ENCODE measurements around the gene ATP11A.

The ATP11A gene

GRCh38 chr13:112652512-112653070 is 37.2 kb upstream of the ATP11A start:
- Histone ChIP-seq H3K9ac (ENCODE audit: low read length) (no peak overlapping the region), H3K9me3 (ENCODE audit: control insufficient read depth, low read depth, low read length) (no peaks in the 10 kb centered on the region), H3K27me3 (ENCODE audit: control insufficient read depth, insufficient read depth, low read length) (no peaks in the 10 kb centered on the region)

GRCh38 chr13:112653071-112653470 is 36.8 kb upstream of the ATP11A start:
- Histone ChIP-seq H3K27me3 (ENCODE audit: control insufficient read depth, insufficient read depth, low read length) (no peaks in the 10 kb centered on the region), H3K9ac (ENCODE audit: low read length) (no peak overlapping the region), H3K9me3 (ENCODE audit: control insufficient read depth, low read depth, low read length) (no peaks in the 10 kb centered on the region), H3K4me3 (ENCODE audit: low read length) (no peak overlapping the region), H3K4me1 (ENCODE audit: control insufficient read depth, low read depth, low read length) (peaks cover 3% of the 10 kb centered on the region), H3K27ac (ENCODE audit: low read length) (no peak overlapping the region), H3K36me3 (ENCODE audit: control insufficient read depth, low read depth, low read length) (no peaks in the 10 kb centered on the region)

More at GRCh38 chr13:112652512-112653070, 37.2 kb upstream of the ATP11A start:
- no peaks in the 10 kb centered on the region for H3K36me3 ChIP-seq (ENCODE audit: control insufficient read depth, low read depth, low read length)
- H3K27ac ChIP-seq (ENCODE audit: low read length) = no peak overlapping the region
- H3K4me1 ChIP-seq (ENCODE audit: control insufficient read depth, low read depth, low read length) = peaks cover 5% of the 10 kb centered on the region
- H3K4me3 ChIP-seq (ENCODE audit: low read length) = no peak overlapping the region

GRCh38 chr13:112655913-112656312 is 33.9 kb upstream of the ATP11A start:
- H3K27ac ChIP-seq (ENCODE audit: low read length) = no peak overlapping the region
- no peaks in the 10 kb centered on the region for H3K9me3 ChIP-seq (ENCODE audit: control insufficient read depth, low read depth, low read length)
- H3K27me3 ChIP-seq (ENCODE audit: control insufficient read depth, insufficient read depth, low read length) = no peaks in the 10 kb centered on the region
- H3K36me3 ChIP-seq (ENCODE audit: control insufficient read depth, low read depth, low read length) = no peaks in the 10 kb centered on the region
- H3K9ac ChIP-seq (ENCODE audit: low read length) = no peak overlapping the region
- H3K4me1 ChIP-seq (ENCODE audit: control insufficient read depth, low read depth, low read length) = no peaks in the 10 kb centered on the region
- no peak overlapping the region for H3K4me3 ChIP-seq (ENCODE audit: low read length)

GRCh38 chr13:112657850-112658445 is 31.9 kb upstream of the ATP11A start:
- no peak overlapping the region for H3K9ac ChIP-seq (ENCODE audit: low read length)
- no peaks in the 10 kb centered on the region for H3K9me3 ChIP-seq (ENCODE audit: control insufficient read depth, low read depth, low read length)
- no peak overlapping the region for H3K4me3 ChIP-seq (ENCODE audit: low read length)
- H3K4me1 ChIP-seq (ENCODE audit: control insufficient read depth, low read depth, low read length) = no peaks in the 10 kb centered on the region
- H3K27ac ChIP-seq (ENCODE audit: low read length) = no peak overlapping the region
- no peaks in the 10 kb centered on the region for H3K27me3 ChIP-seq (ENCODE audit: control insufficient read depth, insufficient read depth, low read length)
- no peaks in the 10 kb centered on the region for H3K36me3 ChIP-seq (ENCODE audit: control insufficient read depth, low read depth, low read length)

GRCh38 chr13:112658808-112659207 is 31.0 kb upstream of the ATP11A start:
- H3K4me1 ChIP-seq (ENCODE audit: control insufficient read depth, low read depth, low read length) = no peaks in the 10 kb centered on the region
- H3K9ac ChIP-seq (ENCODE audit: low read length) = no peak overlapping the region
- no peaks in the 10 kb centered on the region for H3K9me3 ChIP-seq (ENCODE audit: control insufficient read depth, low read depth, low read length)
- H3K36me3 ChIP-seq (ENCODE audit: control insufficient read depth, low read depth, low read length) = no peaks in the 10 kb centered on the region
- no peak overlapping the region for H3K27ac ChIP-seq (ENCODE audit: low read length)
- no peaks in the 10 kb centered on the region for H3K27me3 ChIP-seq (ENCODE audit: control insufficient read depth, insufficient read depth, low read length)
- no peak overlapping the region for H3K4me3 ChIP-seq (ENCODE audit: low read length)

- Histone ChIP-seq H3K4me1 (ENCODE audit: control insufficient read depth, low read depth, low read length) (no peaks in the 10 kb centered on the region), H3K27ac (ENCODE audit: low read length) (no peak overlapping the region), H3K9ac (ENCODE audit: low read length) (no peak overlapping the region), H3K9me3 (ENCODE audit: control insufficient read depth, low read depth, low read length) (no peaks in the 10 kb centered on the region), H3K4me3 (ENCODE audit: low read length) (no peak overlapping the region), H3K36me3 (ENCODE audit: control insufficient read depth, low read depth, low read length) (no peaks in the 10 kb centered on the region), H3K27me3 (ENCODE audit: control insufficient read depth, insufficient read depth, low read length) (no peaks in the 10 kb centered on the region)
Observed at GRCh38 chr13:112661291-112661690, 28.5 kb upstream of the ATP11A start.

GRCh38 chr13:112664501-112665203 is 25.2 kb upstream of the ATP11A start:
- H3K27ac ChIP-seq (ENCODE audit: low read length) = no peak overlapping the region
- H3K36me3 ChIP-seq (ENCODE audit: control insufficient read depth, low read depth, low read length) = no peaks in the 10 kb centered on the region
- H3K9ac ChIP-seq (ENCODE audit: low read length) = no peak overlapping the region
- H3K4me1 ChIP-seq (ENCODE audit: control insufficient read depth, low read depth, low read length) = no peaks in the 10 kb centered on the region
- H3K9me3 ChIP-seq (ENCODE audit: control insufficient read depth, low read depth, low read length) = no peaks in the 10 kb centered on the region
- H3K4me3 ChIP-seq (ENCODE audit: low read length) = no peak overlapping the region
- H3K27me3 ChIP-seq (ENCODE audit: control insufficient read depth, insufficient read depth, low read length) = no peaks in the 10 kb centered on the region

GRCh38 chr13:112668924-112669323 is 20.9 kb upstream of the ATP11A start:
- no peak overlapping the region for H3K9ac ChIP-seq (ENCODE audit: low read length)
- H3K27ac ChIP-seq (ENCODE audit: low read length) = no peak overlapping the region
- H3K9me3 ChIP-seq (ENCODE audit: control insufficient read depth, low read depth, low read length) = no peaks in the 10 kb centered on the region
- H3K4me1 ChIP-seq (ENCODE audit: control insufficient read depth, low read depth, low read length) = no peaks in the 10 kb centered on the region
- no peaks in the 10 kb centered on the region for H3K36me3 ChIP-seq (ENCODE audit: control insufficient read depth, low read depth, low read length)
- no peaks in the 10 kb centered on the region for H3K27me3 ChIP-seq (ENCODE audit: control insufficient read depth, insufficient read depth, low read length)
- no peak overlapping the region for H3K4me3 ChIP-seq (ENCODE audit: low read length)

- H3K27me3 ChIP-seq (ENCODE audit: control insufficient read depth, insufficient read depth, low read length) = no peaks in the 10 kb centered on the region
- no peaks in the 10 kb centered on the region for H3K9me3 ChIP-seq (ENCODE audit: control insufficient read depth, low read depth, low read length)
- no peaks in the 10 kb centered on the region for H3K36me3 ChIP-seq (ENCODE audit: control insufficient read depth, low read depth, low read length)
- no peak overlapping the region for H3K9ac ChIP-seq (ENCODE audit: low read length)
- no peak overlapping the region for H3K27ac ChIP-seq (ENCODE audit: low read length)
- no peak overlapping the region for H3K4me3 ChIP-seq (ENCODE audit: low read length)
- no peaks in the 10 kb centered on the region for H3K4me1 ChIP-seq (ENCODE audit: control insufficient read depth, low read depth, low read length)
Observed at GRCh38 chr13:112669881-112670499, 19.8 kb upstream of the ATP11A start.

- Histone ChIP-seq H3K36me3 (ENCODE audit: control insufficient read depth, low read depth, low read length) (no peaks in the 10 kb centered on the region), H3K9ac (ENCODE audit: low read length) (no peak overlapping the region), H3K4me3 (ENCODE audit: low read length) (no peak overlapping the region), H3K27ac (ENCODE audit: low read length) (no peak overlapping the region), H3K27me3 (ENCODE audit: control insufficient read depth, insufficient read depth, low read length) (no peaks in the 10 kb centered on the region), H3K9me3 (ENCODE audit: control insufficient read depth, low read depth, low read length) (no peaks in the 10 kb centered on the region), H3K4me1 (ENCODE audit: control insufficient read depth, low read depth, low read length) (no peaks in the 10 kb centered on the region)
Observed at GRCh38 chr13:112670864-112671263, 19.0 kb upstream of the ATP11A start.

GRCh38 chr13:112671359-112671758 is 18.5 kb upstream of the ATP11A start:
- H3K4me3 ChIP-seq (ENCODE audit: low read length) = no peak overlapping the region
- H3K36me3 ChIP-seq (ENCODE audit: control insufficient read depth, low read depth, low read length) = no peaks in the 10 kb centered on the region
- H3K27me3 ChIP-seq (ENCODE audit: control insufficient read depth, insufficient read depth, low read length) = no peaks in the 10 kb centered on the region
- H3K4me1 ChIP-seq (ENCODE audit: control insufficient read depth, low read depth, low read length) = no peaks in the 10 kb centered on the region
- no peak overlapping the region for H3K27ac ChIP-seq (ENCODE audit: low read length)
- no peak overlapping the region for H3K9ac ChIP-seq (ENCODE audit: low read length)
- H3K9me3 ChIP-seq (ENCODE audit: control insufficient read depth, low read depth, low read length) = no peaks in the 10 kb centered on the region
